AG10803 (cell line): ENCODE results near the gene FOXB2.
A peak's percentile ranks its signal among the peaks of the same experiment; 100 is the strongest.
"Not testable (repeated sequence)": the region's sequence is repeated elsewhere in the genome, so short reads cannot be mapped to it uniquely, and the experiment has no call there.

Source experiments
- DNase-seq: peaks from one replicate; pipeline ENCODE4 v3.0.0; 2010; ENCODE audit warnings: low read depth
- H3K4me3 ChIP-seq: 2 replicates; pipeline ENCODE4 v1.5.1; 2011; ENCODE audit warnings: mild to moderate bottlenecking, low read length, control low read depth
- CTCF ChIP-seq: conservative IDR thresholded peaks from 2 replicates; pipeline ENCODE4 v1.5.1; 2011; ENCODE audit warnings: mild to moderate bottlenecking, low read length, control low read depth, inconsistent platforms

Gene FOXB2

GRCh38 chr9:77028478-77028877 is 9.0 kb downstream of the FOXB2 start:
- no peak for DNase-seq
- no peak for TF ChIP-seq CTCF
- H3K4me3 ChIP-seq = no peak overlapping the region

GRCh38 chr9:77030045-77030444 is 10.6 kb downstream of the FOXB2 start:
- no peak overlapping the region for H3K4me3 ChIP-seq
- DNase-seq = no peak
- no peak for TF ChIP-seq CTCF

- TF ChIP-seq CTCF = no peak
- no peak for DNase-seq
- H3K4me3 ChIP-seq = no peak overlapping the region
Measured at GRCh38 chr9:77038281-77039036, 19.0 kb downstream of the FOXB2 start.

- DNase-seq = no peak
- TF ChIP-seq CTCF = no peak
- no peak overlapping the region for H3K4me3 ChIP-seq
Measured at GRCh38 chr9:77040340-77040739, 20.9 kb downstream of the FOXB2 start.

GRCh38 chr9:77043743-77044142 is 24.3 kb downstream of the FOXB2 start:
- not testable (repeated sequence) for DNase-seq, H3K4me3 ChIP-seq

- DNase-seq, H3K4me3 ChIP-seq: not testable (repeated sequence)
Measured at GRCh38 chr9:77060681-77061080, 41.2 kb downstream of the FOXB2 start.

GRCh38 chr9:77063645-77064285 is 44.3 kb downstream of the FOXB2 start:
- no peak for TF ChIP-seq CTCF
- H3K4me3 ChIP-seq = no peak overlapping the region
- DNase-seq = peak; percentile 71

GRCh38 chr9:77066388-77066787 is 46.9 kb downstream of the FOXB2 start:
- no peak for TF ChIP-seq CTCF
- no peak for DNase-seq
- H3K4me3 ChIP-seq = no peak overlapping the region
